ENCODE results near the gene FAH.

Gene FAH

GRCh38 chr15:80233581-80233980 lies 80.8 kb downstream of the FAH start:
- Histone ChIP-seq H3K4me1 (ENCODE audit: control insufficient read depth, insufficient read depth, low read length, unreplicated experiment) (no peaks in the 10 kb centered on the region), H3K4me3 (ENCODE audit: low read depth, low read length) (no peak overlapping the region), H2AFZ (ENCODE audit: low read length, unreplicated experiment) (no peak overlapping the region)

GRCh38 chr15:80234883-80235282 lies 82.1 kb downstream of the FAH start:
- no peak overlapping the region for H2AFZ ChIP-seq (ENCODE audit: low read length, unreplicated experiment)
- H3K4me1 ChIP-seq (ENCODE audit: control insufficient read depth, insufficient read depth, low read length, unreplicated experiment): no peaks in the 10 kb centered on the region
- H3K36me3 ChIP-seq (ENCODE audit: insufficient read depth, low read length): no peaks in the 10 kb centered on the region
- no peaks in the 10 kb centered on the region for H3K79me2 ChIP-seq (ENCODE audit: control insufficient read depth, insufficient read depth, low read length, unreplicated experiment)
- peaks cover 30% of the 10 kb centered on the region for H3K27me3 ChIP-seq (ENCODE audit: insufficient read depth, low read length)
- H3K27ac ChIP-seq (ENCODE audit: low read depth, low read length): no peak overlapping the region
- H3K4me3 ChIP-seq (ENCODE audit: low read depth, low read length): no peak overlapping the region

More at GRCh38 chr15:80233581-80233980, 80.8 kb downstream of the FAH start:
- H3K79me2 ChIP-seq (ENCODE audit: control insufficient read depth, insufficient read depth, low read length, unreplicated experiment): no peaks in the 10 kb centered on the region
- peaks cover 30% of the 10 kb centered on the region for H3K27me3 ChIP-seq (ENCODE audit: insufficient read depth, low read length)
- H3K27ac ChIP-seq (ENCODE audit: low read depth, low read length): no peak overlapping the region
- H3K36me3 ChIP-seq (ENCODE audit: insufficient read depth, low read length): no peaks in the 10 kb centered on the region
